Mesendoderm (in vitro differentiated cells): ENCODE data around the gene PARVA.

Experiments
- DNase-seq: peaks from one replicate; pipeline ENCODE4 v3.0.0; 2013
- H2AK5ac ChIP-seq: 2 replicates; pipeline ENCODE4 v1.6.1; 2013; ENCODE audit warnings: low read length, inconsistent platforms
- H2BK120ac ChIP-seq: 2 replicates; pipeline ENCODE4 v1.6.1; 2013; ENCODE audit warnings: low read depth, mild to moderate bottlenecking, low read length, moderate library complexity, mixed read lengths
- H2BK15ac ChIP-seq: replicated peaks from 2 replicates; pipeline ENCODE4 v1.6.1; 2013; ENCODE audit warnings: low read depth, mild to moderate bottlenecking, moderate library complexity
- H2BK5ac ChIP-seq: 2 replicates; pipeline ENCODE4 v1.6.1; 2013; ENCODE audit warnings: low read length, inconsistent platforms
- H3K18ac ChIP-seq: 2 replicates; pipeline ENCODE4 v1.6.1; 2013; ENCODE audit warnings: mild to moderate bottlenecking, low read length, mixed read lengths
- H3K23ac ChIP-seq: one replicate; pipeline ENCODE4 v1.6.1; 2013; ENCODE audit warnings: low read length
- H3K27ac ChIP-seq: 2 replicates; pipeline ENCODE4 v1.5.1; 2013; ENCODE audit warnings: low read depth, mild to moderate bottlenecking, inconsistent platforms, low read length, moderate library complexity
- H3K27me3 ChIP-seq: 2 replicates; pipeline ENCODE4 v1.6.1; 2013; ENCODE audit warnings: low read length, control low read depth, mild to moderate bottlenecking, inconsistent platforms; ENCODE audit not compliant: insufficient read depth, poor library complexity
- H3K36me3 ChIP-seq: 2 replicates; pipeline ENCODE4 v1.6.1; 2013; ENCODE audit warnings: low read length, inconsistent platforms; ENCODE audit not compliant: control insufficient read depth, insufficient read depth
- H3K4ac ChIP-seq: one replicate; pipeline ENCODE4 v1.6.1; 2013; ENCODE audit warnings: low read depth, mild to moderate bottlenecking, low read length, moderate library complexity
- H3K4me1 ChIP-seq: 2 replicates; pipeline ENCODE4 v1.6.1; 2013; ENCODE audit warnings: low read depth, low read length, inconsistent platforms; ENCODE audit not compliant: control insufficient read depth
- H3K4me2 ChIP-seq: 2 replicates; pipeline ENCODE4 v1.6.1; 2013; ENCODE audit warnings: low read length
- H3K4me3 ChIP-seq: 2 replicates; pipeline ENCODE4 v1.5.1; 2013; ENCODE audit warnings: mild to moderate bottlenecking, low read length
- H3K56ac ChIP-seq: one replicate; pipeline ENCODE4 v1.6.1; 2013; ENCODE audit warnings: low read length
- H3K79me1 ChIP-seq: 2 replicates; pipeline ENCODE4 v1.6.1; 2013; ENCODE audit warnings: low read length, inconsistent platforms
- H3K79me2 ChIP-seq: 2 replicates; pipeline ENCODE4 v1.6.1; 2013; ENCODE audit warnings: mild to moderate bottlenecking, low read length; ENCODE audit not compliant: control insufficient read depth, insufficient read depth
- H3K9ac ChIP-seq: 2 replicates; pipeline ENCODE4 v1.6.1; 2013; ENCODE audit warnings: low read length, inconsistent platforms
- H4K5ac ChIP-seq: one replicate; pipeline ENCODE4 v1.6.1; 2013; ENCODE audit warnings: low read length
- H4K8ac ChIP-seq: one replicate; pipeline ENCODE4 v1.6.1; 2013; ENCODE audit warnings: low read depth, mild to moderate bottlenecking, control low read depth, low read length, moderate library complexity
- WGBS: extraction: QIAGEN DNeasy Blood & Tissue Kit; methylation state at CpG from one replicate; pipeline ENCODE4 v1.1.7; 2013; ENCODE audit warnings: low lambda C conversion rate, missing lambda C conversion rate; ENCODE audit not compliant: insufficient coverage; ENCODE audit errors: extremely low coverage; 5-methylcytosine and 5-hydroxymethylcytosine counted together

The PARVA gene

GRCh38 chr11:12503039-12503484 is 125.7 kb downstream of the PARVA start:
- Histone ChIP-seq H2AK5ac (no peak overlapping the region), H2BK120ac (no peak overlapping the region), H3K27ac (no peak overlapping the region), H2BK5ac (peak overlapping the region; percentile 21), H2BK15ac (no peak overlapping the region), H3K9ac (no peak overlapping the region), H3K27me3 (no peaks in the 10 kb centered on the region), H3K79me1 (no peaks in the 10 kb centered on the region), H3K23ac (no peak overlapping the region), H4K5ac (peak overlapping the region; percentile 5), H3K56ac (peak overlapping the region; percentile 54), H3K4me2 (no peak overlapping the region), H3K4me1 (peaks cover 10% of the 10 kb centered on the region), H3K36me3 (no peaks in the 10 kb centered on the region), H3K4ac (peak overlapping the region; percentile 2), H3K79me2 (no peaks in the 10 kb centered on the region), H3K18ac (peak overlapping the region; percentile 5), H3K4me3 (no peak overlapping the region), H4K8ac (no peak overlapping the region)
- peak; percentile 47 for DNase-seq
- no CpG with 5 or more reads among the region's 3 CpGs for WGBS

DNA sequence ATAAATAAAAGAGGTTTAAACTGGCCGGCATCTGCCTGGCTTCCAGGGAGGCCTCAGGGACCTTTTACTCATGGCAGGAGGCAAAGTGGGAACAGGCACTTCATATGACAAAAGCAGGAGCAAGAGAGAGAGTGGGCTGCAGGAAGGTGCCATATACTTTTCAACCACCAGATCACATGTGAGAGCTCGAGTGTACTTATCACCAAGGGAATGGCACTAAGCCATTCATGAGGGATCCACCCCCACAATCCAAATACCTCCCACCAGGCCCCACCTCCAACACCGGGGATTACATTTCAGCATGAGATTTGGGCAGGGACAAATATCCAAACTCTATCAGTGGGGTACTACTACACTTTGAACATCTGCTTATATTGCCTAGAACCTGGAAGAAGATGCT is 126.5 kb downstream of the PARVA start:
- Histone ChIP-seq H4K5ac (no peak overlapping the region), H3K9ac (no peak overlapping the region), H2AK5ac (no peak overlapping the region), H3K79me2 (no peaks in the 10 kb centered on the region), H2BK5ac (no peak overlapping the region), H3K18ac (no peak overlapping the region), H2BK15ac (no peak overlapping the region), H3K4me2 (no peak overlapping the region), H3K36me3 (no peaks in the 10 kb centered on the region), H3K79me1 (no peaks in the 10 kb centered on the region), H3K4me1 (peaks cover 17% of the 10 kb centered on the region), H3K4ac (no peak overlapping the region), H3K56ac (no peak overlapping the region), H3K23ac (no peak overlapping the region), H3K4me3 (no peak overlapping the region), H2BK120ac (no peak overlapping the region), H3K27me3 (no peaks in the 10 kb centered on the region), H3K27ac (no peak overlapping the region), H4K8ac (no peak overlapping the region)
- WGBS: no CpG with 5 or more reads among the region's 3 CpGs
- DNase-seq: no peak

DNA sequence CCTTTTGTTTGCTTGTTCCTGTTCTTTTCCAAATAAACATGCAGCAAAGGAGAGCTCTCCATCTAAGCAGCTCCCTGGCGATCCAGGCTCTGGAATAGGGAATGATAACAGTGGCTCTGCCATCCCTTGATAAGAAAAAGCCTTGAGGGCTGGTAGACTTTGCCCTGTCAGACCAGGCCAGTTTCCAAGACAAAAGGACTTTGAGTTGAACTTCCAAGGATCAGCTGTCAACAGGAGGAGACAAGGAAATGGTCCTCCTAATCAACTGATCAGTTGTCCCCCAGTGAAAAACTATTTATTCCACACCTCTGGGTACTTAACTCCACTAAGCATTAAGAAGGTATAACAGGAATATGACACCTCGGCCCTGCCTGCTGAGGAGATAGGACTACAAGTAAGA is 127.8 kb downstream of the PARVA start:
- Histone ChIP-seq H3K4me1 (peaks cover 17% of the 10 kb centered on the region), H3K27ac (no peak overlapping the region)

DNA sequence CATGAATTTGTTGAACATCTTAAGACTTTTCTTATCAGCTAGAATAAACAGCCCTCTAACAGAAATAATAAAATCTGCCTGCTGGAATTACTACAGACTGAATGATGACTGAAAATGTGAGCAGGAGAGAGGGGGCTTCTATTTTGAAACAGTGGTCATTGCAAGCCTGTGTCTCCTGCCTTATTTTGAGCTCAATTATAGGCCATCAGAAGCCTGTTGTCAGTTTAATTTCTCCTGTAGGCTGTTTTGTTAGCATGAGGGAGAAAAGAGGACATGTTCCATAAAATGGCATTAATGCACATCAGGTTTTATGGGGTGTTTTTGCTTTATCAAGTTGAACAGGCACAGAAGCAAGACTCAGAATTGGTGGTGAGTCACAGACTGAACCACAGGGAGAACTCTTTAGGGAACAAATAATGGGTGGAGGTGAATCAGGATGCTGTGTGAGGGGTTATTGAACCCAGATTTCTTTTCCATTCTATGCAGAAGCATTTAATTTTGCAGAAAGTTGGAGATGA is 129.1 kb downstream of the PARVA start:
- H2BK120ac ChIP-seq: no peak overlapping the region
- H3K23ac ChIP-seq: no peak overlapping the region
- no peak overlapping the region for H3K56ac ChIP-seq
- no peak overlapping the region for H3K18ac ChIP-seq
- H3K79me1 ChIP-seq: no peaks in the 10 kb centered on the region
- H4K5ac ChIP-seq: no peak overlapping the region
- H3K4me1 ChIP-seq: peaks cover 17% of the 10 kb centered on the region
- no peak overlapping the region for H2BK5ac ChIP-seq
- no peak overlapping the region for H3K4ac ChIP-seq
- no peaks in the 10 kb centered on the region for H3K79me2 ChIP-seq
- H3K4me2 ChIP-seq: no peak overlapping the region
- no peak overlapping the region for H3K4me3 ChIP-seq
- no peak overlapping the region for H4K8ac ChIP-seq
- H2AK5ac ChIP-seq: no peak overlapping the region
- no peak overlapping the region for H3K9ac ChIP-seq
- H2BK15ac ChIP-seq: no peak overlapping the region
- no peaks in the 10 kb centered on the region for H3K36me3 ChIP-seq
- no peaks in the 10 kb centered on the region for H3K27me3 ChIP-seq
- H3K27ac ChIP-seq: no peak overlapping the region
- no peak for DNase-seq

More for the DNA sequence above, 127.8 kb downstream of the PARVA start:
- no peak overlapping the region for H3K18ac ChIP-seq
- no peaks in the 10 kb centered on the region for H3K27me3 ChIP-seq
- H3K4me2 ChIP-seq: no peak overlapping the region
- no peaks in the 10 kb centered on the region for H3K36me3 ChIP-seq
- H3K23ac ChIP-seq: no peak overlapping the region
- H3K4ac ChIP-seq: no peak overlapping the region
- no peak overlapping the region for H3K4me3 ChIP-seq
- no peak overlapping the region for H4K5ac ChIP-seq
- peak; percentile 89 for DNase-seq
- H3K79me1 ChIP-seq: no peaks in the 10 kb centered on the region
- H2BK15ac ChIP-seq: no peak overlapping the region
- no peaks in the 10 kb centered on the region for H3K79me2 ChIP-seq
- no peak overlapping the region for H2BK120ac ChIP-seq
- H3K56ac ChIP-seq: no peak overlapping the region
- no CpG with 5 or more reads among the region's 2 CpGs for WGBS
- H4K8ac ChIP-seq: no peak overlapping the region
- no peak overlapping the region for H2AK5ac ChIP-seq
- H2BK5ac ChIP-seq: no peak overlapping the region
- H3K9ac ChIP-seq: no peak overlapping the region

DNA sequence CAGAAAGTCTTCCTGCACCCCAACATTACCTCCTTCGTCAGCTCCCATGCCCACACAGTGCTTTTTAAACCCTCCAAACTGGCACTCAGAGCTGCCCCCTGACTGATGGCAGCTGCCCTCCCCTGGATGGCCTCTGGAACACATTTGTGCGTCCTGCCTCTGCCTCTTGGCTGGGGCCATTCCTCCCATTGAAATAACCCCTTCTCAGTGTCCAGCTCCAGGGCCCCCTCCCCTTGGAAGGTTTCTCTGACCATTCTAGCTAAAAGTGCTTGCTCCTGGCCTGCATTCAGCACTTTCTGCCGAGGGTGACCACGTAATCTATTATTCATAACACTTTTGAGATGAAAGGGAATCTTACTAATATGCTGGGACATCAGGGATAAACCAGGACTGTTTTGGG is 130.0 kb downstream of the PARVA start:
- Histone ChIP-seq H3K27me3 (no peaks in the 10 kb centered on the region), H2BK15ac (no peak overlapping the region), H3K18ac (no peak overlapping the region), H3K4ac (no peak overlapping the region), H2AK5ac (peak overlapping the region; percentile 77), H3K79me1 (no peaks in the 10 kb centered on the region), H3K56ac (peak overlapping the region; percentile 56), H3K4me2 (no peak overlapping the region), H4K8ac (no peak overlapping the region), H3K9ac (no peak overlapping the region), H3K4me3 (no peak overlapping the region), H3K79me2 (no peaks in the 10 kb centered on the region), H3K23ac (no peak overlapping the region), H3K27ac (no peak overlapping the region), H3K36me3 (no peaks in the 10 kb centered on the region), H2BK5ac (peak overlapping the region; percentile 54), H3K4me1 (peaks cover 17% of the 10 kb centered on the region), H4K5ac (peak overlapping the region; percentile 24), H2BK120ac (no peak overlapping the region)
- no peak for DNase-seq
- WGBS: no CpG with 5 or more reads among the region's 4 CpGs

- Histone ChIP-seq H3K23ac (no peak overlapping the region), H2BK120ac (no peak overlapping the region), H3K27me3 (no peaks in the 10 kb centered on the region), H4K8ac (no peak overlapping the region), H2BK5ac (no peak overlapping the region), H4K5ac (no peak overlapping the region), H3K4ac (no peak overlapping the region), H3K27ac (no peak overlapping the region), H2BK15ac (no peak overlapping the region), H3K4me3 (no peak overlapping the region), H3K36me3 (no peaks in the 10 kb centered on the region), H2AK5ac (no peak overlapping the region), H3K18ac (no peak overlapping the region), H3K79me1 (no peaks in the 10 kb centered on the region), H3K4me1 (peaks cover 17% of the 10 kb centered on the region), H3K79me2 (no peaks in the 10 kb centered on the region), H3K56ac (no peak overlapping the region), H3K4me2 (no peak overlapping the region), H3K9ac (no peak overlapping the region)
- no CpG with 5 or more reads among the region's 4 CpGs for WGBS
- peak; percentile 39 for DNase-seq
Measured at GRCh38 chr11:12508151-12508751, 130.9 kb downstream of the PARVA start.
